NCI-H146 (cell line): ENCODE data around the gene KLC1.
"Not testable (repeated sequence)": the region's sequence is repeated elsewhere in the genome, so short reads cannot be mapped to it uniquely, and the experiment has no call there.

Experiments used
- DNase-seq: peaks from one replicate; lab custom pipeline; 2025; lab: John Stamatoyannopoulos, UW

The KLC1 gene

DNA sequence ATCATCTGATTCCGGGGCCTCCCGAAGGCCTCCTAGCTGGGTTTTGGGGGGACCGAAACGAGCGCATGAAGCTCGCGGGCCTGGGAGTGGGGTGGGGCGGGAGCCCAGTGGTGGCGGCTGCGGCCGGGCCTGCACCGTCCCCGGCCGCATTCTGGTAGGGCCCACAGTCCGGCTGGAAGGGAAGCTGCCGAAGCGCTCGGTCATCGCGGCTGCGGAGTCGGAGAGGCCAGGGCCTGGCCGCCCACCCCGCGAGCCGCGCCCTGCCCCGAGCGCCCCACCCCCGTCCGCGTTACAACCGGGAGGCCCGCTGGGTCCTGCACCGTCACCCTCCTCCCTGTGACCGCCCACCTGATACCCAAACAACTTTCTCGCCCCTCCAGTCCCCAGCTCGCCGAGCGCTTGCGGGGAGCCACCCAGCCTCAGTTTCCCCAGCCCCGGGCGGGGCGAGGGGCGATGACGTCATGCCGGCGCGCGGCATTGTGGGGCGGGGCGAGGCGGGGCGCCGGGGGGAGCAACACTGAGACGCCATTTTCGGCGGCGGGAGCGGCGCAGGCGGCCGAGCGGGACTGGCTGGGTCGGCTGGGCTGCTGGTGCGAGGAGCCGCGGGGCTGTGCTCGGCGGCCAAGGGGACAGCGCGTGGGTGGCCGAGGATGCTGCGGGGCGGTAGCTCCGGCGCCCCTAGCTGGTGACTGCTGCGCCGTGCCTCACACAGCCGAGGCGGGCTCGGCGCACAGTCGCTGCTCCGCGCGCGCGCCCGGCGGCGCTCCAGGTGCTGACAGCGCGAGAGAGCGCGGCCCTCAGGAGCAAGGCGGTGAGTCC is at the start of gene KLC1:
Gene KLC1, plus strand, starts transcription at position 528 of the 819 bp plus-strand sequence. CDS start 25,354 bp downstream, outside the sequence.
- peak; percentile 82 for DNase-seq

DNA sequence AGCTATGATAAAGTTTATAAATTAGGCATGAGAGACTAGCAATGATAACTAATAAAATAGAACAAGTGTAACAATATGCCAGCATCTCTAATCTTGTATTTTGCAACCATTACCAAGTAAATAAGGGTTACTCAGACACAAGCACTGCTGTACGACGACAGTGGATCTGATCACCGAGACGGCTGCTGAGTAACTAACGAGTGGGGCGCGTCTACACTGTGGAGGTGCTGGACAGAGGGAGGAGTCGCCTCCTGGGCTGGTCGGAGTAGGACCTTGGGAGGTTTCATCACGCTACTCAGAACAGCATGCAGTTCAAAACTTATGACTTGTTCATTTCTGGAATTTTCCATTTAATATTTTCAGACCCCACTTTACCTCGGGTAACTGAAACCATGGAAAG is 47.8 kb upstream of the KLC1 start:
- no peak for DNase-seq

DNA sequence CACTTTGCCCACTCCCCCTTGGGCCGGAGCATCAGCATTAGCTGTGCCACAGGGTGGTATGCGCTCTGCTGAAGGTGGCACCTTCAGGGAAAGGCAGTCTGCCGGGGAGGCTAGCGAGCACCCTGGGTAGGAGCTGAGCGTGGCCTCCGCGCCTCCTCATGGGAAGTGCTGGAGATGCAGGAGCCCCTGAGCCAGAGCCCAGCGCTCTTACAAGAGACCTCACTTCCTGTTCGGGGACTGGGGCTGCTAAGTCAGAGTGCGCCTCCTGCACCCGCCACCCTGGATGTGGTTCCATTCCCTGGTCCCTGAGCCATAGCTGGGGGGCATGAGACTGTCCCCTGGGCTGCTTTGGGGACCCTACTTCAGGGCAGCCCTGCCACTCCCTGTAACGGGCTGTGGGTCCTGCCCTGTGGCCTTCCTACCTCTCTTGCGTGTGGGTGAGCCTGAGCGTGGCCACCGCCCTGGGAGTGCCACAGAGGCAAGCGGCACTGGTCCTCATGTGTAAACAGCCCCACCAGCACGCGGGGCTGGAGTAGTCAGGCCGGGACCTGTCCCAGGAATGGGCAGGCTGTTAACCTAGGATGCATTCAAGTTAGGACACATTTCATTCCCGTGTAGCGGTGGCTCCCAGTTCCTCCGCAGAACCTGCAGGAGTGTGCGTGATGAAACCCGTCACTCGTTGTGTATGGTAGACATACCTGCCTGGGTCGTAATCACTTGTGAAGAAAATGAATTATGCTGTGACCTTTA is 46.9 kb upstream of the KLC1 start:
- DNase-seq: no peak

DNA sequence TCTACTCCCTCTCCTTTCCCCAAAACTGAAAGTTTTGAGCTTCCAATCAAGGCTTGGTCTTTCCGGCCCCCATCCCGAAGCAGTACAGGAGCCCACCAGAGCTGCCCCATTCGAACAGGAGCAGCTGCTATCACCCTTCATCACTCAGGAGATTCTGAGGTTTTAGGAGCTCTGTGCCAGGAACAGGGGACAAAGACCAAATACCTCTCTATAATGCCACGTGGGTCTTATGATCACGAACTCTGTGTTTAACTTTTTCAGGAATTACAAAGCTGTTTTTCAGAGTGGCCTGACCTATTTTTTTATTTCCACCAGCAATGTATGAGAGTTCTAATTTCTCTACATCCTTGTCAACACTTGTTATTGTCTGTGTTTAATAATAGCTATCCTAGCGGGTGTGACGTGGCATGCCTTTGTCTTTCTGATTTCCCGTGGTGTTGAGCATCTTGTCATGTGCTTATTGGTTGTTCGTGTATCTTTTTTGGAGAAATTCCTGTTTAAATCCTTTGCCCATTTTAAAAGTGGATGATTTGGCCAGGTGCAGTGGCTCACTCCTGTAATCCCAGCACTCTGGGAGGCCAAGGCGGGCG is 44.6 kb upstream of the KLC1 start:
- no peak for DNase-seq

DNA sequence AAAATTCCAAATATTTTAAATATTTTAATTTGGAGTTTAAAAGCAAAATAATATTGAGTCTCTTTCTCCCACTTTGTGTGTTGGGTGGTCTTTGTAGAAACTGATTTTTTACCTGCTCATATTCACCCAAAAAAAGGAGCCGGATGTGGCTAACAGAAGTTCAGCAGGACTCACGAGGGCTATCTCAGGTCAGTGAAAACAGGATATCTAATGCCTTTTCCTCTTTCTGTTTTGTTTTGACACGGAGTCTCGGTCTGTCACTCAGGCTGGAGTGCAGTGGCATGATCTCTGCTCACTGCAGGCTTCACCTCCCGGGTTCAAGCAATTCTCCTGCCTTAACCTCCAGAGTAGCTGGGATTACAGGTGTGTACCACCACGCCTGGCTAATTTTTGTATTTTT is 35.4 kb upstream of the KLC1 start:
- no peak for DNase-seq

DNA sequence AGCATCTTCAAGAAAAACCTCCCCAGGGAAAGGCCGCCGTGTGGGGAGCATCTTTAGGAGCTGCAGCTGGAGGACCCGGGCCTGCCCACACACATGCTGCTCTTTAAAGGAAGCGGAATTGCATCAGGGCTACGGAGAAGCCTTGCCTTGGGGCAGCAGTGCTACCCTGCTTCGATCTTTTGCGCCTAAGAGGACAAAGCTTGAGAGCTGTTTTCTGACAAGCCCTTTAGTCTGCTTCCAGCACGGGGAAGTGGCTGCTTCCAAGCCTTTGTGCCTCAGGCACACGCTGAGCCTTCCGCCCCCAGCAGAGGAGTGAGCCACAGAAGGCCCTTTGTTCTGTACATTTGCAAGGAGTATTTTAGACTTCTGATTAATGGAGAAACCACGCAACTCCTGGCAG is 34.7 kb upstream of the KLC1 start:
- DNase-seq: peak; percentile 60

DNA sequence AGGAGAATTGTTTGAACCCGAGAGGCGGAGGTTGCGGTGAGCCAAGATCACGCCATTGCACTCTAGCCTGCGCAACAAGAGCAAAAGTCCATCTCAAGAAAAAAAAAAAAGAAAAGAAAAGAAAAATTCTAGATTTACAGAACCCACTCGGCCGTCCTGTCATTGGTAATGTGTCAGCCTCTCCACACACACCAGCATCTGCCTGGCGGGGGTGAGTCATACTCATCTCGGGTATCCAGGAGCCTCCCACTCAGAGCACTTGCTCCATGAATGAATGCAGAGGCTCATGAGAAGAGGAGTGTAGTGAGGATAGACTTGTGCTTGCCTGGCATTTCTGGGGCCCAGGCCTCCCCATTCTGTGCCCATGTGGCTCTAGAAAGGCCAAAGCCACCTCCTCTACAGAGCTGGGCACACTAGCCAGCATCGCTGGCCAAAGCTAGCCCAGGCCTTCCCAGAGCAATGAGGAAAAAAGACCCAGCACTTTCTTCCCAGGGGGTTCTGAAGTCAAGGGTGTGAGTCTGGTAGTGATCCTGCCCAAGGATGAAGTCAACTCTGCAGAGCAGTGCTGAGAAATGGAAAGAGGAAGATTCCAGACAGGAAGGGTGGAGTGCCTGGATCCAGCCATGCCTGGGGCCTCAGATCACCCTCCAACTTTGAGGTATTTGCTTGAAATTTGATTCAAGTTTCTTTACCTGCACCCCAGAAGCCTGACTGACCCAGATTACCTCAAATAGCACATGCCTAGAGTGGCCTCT is 31.2 kb upstream of the KLC1 start:
- no peak for DNase-seq

DNA sequence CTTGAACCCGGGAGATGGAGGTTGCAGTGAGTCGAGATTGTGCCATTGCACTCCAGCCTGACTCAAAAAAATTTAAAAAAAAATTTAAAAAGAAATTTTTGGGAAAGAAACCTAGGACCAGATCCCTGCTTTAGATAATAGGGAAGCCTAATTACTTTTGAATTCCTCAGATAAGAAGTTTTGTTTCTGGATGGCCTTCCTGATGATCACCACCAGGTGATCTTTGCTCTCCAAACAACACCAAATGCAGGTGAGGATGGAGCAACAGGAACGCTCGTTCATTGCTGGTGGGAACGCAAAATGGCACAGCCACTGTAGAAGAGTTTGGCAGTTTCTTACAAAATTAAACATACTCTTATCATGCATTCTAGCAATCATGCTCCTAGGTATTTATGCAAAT is 28.5 kb upstream of the KLC1 start:
- no peak for DNase-seq

DNA sequence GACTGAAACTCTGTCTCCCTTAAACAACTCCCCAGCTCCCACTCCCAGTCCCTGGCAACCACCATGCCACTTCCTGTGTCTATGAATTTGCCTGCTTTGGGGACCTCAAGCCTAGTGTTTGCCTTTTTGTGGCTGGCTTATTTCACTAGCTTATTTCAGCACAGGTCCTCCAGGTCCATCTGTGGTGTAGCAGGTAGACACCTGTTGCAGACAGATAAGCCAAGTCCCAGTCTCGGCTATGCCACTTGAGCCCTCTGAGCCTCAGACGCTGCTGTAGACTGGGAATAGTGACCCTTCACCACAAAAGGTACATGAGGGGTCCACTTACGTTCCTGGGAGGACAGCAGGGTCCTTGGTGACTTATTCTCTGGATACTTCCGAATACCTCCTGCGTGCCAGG is 24.4 kb upstream of the KLC1 start:
- DNase-seq: no peak

DNA sequence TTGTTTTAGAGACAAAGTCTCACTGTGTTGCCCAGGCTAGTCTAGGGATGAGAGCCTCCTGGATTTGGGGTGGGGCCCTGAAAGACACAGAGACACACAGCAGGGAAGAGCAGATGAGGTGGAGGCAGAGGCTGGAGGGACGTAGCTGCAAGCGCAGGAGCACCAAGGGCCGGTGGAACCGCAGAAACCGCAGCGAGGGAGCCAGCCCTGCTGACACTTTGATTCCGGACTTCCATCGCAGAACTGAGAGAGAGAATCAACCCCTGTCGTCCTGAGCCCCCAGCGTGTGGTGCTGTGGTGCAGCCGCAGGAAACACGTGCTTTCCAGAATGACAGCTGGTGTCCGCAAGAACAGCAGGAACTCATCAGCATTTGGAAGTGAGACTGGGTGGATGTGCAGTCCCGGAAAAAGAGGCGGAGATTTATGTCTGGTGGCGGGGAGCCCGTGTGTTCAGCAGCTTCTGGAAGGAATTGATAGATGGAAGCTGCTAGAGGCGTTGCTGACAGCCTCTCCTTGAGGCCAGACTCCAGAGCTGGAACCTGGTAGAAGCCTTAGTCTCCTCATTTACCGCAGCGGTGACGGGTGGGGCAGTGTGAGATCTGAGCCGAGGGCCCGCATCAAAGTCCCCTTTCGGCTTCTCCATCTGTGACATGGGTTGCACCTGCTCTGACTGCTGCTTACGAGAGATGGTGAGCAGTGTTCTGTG is 21.9 kb upstream of the KLC1 start:
- peak; percentile 91 for DNase-seq

DNA sequence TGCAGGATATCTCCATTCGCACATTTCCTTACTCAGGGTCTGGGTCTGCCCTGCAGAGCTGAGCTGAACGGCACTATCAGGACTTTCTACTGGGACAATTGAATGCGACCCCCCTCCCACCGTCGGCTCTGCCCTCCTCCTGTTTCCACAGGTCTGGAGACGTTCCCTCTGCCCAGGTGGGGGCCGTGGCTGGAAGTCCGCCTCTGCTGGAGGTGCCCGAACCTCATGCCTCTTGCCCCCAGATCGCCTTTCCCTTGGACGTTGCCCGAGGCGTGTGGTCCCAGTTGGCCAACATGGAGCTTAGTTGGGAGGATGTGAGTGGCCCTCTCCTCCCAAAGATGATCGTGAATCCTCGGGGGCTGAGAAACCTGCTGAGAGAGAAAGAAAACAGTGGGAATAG is 21.2 kb upstream of the KLC1 start:
- DNase-seq: peak; percentile 35

DNA sequence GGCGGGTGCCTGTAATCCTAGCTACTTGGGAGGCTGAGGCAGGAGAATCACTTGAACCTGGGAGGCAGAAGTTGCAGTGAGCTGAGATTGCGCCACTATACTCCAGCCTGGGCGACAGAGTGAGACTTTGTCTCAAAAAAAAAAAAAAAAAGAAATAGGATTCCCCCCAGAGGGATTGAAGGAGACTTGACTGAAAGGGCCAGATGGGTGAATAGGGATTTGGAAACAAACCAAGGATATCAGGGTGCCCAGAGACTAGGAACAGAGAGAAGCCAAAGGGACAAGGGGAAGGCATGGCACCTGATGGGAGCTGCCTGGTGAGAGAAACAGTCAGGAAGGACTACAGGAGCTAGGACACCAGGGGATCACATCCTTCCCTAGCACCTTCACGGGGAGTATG is 19.9 kb upstream of the KLC1 start:
- not testable (repeated sequence) for DNase-seq

DNA sequence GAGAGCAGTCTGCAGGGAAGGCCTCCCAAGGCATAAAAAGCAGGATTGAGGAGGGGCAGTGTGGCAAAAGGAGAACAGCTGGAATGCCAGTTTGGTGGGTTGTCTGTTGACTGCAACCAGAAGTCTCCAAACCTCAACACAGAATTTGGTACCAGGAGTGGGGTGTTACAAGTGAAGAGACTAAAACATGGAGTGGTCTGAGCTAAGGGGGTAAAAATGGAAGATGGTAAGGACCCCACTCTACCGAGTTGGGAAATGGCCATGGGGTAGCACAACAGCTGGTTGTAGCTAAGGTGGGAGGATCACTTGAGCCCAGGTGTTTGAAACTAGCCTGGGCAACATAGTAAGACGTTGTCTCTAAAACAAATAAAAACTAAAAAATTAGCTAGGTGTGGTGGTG is 17.8 kb upstream of the KLC1 start:
- no peak for DNase-seq

DNA sequence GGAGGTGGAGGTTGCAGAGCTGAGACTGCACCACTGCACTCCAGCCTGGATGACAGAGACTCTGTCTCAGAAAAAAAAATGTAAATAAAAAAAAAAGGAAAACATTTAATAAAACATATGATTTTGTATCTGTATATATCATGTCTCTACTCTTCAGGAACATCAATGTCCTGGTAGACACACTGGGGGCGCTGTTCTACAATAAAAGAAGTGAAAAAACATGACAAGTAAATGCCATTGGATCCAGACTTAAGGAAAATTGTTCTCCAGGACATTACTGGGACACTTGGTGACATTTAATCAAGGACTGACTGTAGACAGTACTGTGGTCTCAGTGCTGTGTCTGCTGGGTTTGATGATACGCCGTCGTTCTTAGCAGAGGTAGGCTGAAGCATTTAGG is 15.5 kb upstream of the KLC1 start:
- DNase-seq: no peak

DNA sequence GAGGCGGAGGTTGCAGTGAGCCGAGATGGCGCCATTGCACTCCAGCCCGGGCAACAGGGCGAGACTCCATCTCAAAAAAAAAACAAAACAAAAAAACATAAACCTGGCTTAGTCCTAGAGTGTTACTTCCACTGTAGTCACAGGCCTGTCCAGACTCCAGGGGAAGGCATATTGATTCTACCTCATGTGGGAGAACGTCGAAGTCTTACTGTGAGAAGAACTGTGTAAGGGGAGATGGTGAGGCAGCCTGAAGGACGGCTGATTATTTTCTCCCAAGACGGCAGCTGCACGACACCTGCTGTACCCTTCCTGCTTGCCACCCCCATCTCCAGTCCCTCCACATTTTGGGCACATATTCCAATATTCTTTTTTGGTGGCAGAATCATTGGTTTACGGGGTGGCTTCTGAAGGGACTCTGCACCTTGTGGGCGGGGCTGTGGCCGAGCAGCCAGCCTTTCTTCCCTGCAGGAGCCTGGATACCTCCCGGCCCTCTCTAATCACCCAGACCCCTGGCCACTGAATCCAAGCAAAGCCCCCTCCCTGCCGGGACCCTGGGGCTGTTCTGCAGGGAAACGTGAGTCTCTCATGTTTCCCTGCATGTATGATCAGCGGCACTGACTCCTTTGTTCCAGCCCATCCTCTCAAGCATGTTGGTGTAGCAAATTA is 12.2 kb upstream of the KLC1 start:
- DNase-seq: no peak

DNA sequence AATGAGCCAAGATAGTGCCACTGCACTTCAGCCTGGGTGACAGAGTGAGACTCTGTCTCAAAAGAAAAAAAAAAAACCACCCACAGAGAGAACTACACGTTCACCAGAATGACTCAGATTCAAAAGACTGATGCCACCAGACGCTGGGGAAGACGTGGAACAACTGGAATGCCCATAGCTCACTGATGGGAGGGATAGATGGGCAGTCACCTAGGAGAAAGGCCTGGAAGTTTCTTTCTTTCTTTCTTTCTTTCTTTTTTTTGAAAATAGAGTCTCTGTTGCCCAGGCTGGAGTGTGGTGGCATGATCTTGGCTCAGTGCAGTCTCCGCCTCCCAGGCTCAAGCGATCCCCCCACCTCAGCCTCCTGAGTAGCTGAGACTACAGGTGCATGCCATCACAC is 10.0 kb upstream of the KLC1 start:
- no peak for DNase-seq

DNA sequence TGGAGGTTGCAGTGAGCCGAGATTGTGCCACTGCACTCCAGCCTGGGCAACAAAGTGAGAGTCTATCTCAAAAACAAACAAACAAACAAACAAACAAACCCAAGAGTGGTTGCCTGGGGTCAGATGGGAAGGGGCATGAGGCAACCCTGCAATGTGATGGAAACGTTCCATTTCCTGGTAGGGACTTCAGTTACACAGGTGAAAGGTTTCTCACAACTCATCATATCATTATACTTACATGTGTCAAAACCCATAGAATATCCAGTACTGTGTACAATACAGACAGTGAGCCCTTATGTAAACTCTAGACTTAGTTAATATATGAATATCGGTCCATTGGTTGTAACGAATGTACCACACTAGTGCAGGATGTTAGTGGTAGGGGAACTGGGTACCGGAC is 7.2 kb upstream of the KLC1 start:
- DNase-seq: no peak

DNA sequence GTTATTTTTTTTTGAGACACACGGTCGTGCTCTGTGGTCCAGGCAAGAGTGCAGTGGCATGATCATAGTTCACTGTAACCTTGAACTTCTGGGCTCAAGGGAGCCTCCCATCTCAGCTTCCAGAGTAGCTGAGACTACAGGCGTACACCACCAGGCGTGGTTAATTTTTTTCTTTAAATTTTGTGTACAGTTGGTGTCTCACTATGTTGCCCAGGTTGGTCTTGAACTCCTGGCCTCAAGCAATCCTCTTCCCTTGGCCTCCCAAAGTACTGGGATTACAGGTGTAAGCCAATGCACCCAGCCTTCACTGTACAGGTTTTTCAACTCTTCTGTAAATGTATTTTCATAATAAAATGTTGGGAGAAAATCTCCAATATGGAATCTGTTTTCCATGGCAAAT is 5.7 kb upstream of the KLC1 start:
- no peak for DNase-seq

DNA sequence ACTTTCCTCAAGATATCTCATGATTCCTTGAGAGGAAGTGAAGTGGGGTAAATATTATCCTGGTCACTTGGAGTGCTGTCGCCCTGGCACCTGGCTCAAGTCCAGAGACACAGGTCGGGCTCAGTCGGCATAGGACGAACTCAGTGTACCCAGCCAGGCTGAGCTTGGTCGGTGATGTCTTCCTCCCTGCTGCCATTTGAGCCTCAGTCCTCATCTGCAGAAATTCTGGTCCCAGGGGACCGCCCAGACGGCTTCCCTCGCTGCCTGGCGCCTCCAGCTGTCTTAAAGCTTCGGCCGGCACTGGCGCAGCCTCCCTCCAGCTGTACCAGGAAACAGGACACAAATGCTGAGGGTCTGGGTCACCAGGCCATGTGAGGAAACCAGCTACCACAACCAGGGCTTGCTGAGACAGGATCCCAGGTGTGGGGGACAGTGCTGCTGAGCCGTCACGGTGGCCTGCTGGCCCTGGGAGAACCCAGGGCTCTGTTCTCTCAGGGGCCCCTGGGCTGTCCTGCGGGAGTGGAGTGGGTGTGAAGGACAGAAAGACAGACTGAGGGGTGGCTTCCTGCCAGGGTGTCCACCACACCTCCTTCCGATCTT is 5.0 kb upstream of the KLC1 start:
- no peak for DNase-seq

DNA sequence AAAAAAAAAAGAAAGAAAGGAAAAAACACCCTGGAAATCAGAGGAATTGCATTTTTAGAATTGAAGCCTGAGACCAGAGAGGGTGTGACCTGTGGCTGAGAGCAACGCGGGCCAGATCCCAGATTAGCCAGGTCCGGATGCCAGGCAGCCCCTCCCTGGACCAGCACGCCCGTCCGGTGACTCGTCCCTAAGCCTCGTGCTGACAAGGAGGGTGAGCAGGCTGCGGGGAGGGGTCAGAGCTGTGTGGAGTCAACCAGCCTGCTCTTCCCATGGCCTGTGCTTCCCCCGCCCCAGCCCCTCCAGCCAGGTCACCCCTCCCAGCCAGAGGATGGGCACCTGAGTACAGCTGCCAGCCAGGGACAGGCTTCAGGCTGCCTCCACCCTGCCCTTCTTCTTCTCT is 4.2 kb upstream of the KLC1 start:
- DNase-seq: no peak
